ENCODE results near the gene ZNF438. TPM values are rescaled to one million over a fixed set of nuclear protein-coding genes. Genes with fewer than 3 reads are reported as not detected.

ZNF438 gene
- total RNA-seq, 2 donors from 2014 or later, result 2.6 to 3.0 TPM

GRCh38 chr10:30817541-30817940, 214.1 kb downstream of the ZNF438 start:
- no peaks in the 10 kb centered on the region for H3K36me3 ChIP-seq (ENCODE audit: control insufficient read depth, insufficient read depth, low read length)
- no peak overlapping the region for H3K9ac ChIP-seq (ENCODE audit: extremely low read depth, low read length, poor library complexity, severe bottlenecking)
- no peaks in the 10 kb centered on the region for H3K9me3 Mint-ChIP-seq
- H3K27me3 ChIP-seq (ENCODE audit: control insufficient read depth, insufficient read depth, low read length, poor library complexity, severe bottlenecking), result peaks cover 65% of the 10 kb centered on the region
- no peak overlapping the region for H3K27ac ChIP-seq (ENCODE audit: low read depth, low read length)
- no peak overlapping the region for H3K4me3 Mint-ChIP-seq
- H3K4me1 ChIP-seq (ENCODE audit: control insufficient read depth, insufficient read depth, low read length), result peaks cover 14% of the 10 kb centered on the region
- no peak overlapping the region for H3K4me3 ChIP-seq (ENCODE audit: low read length)
- DNase-seq, result no peak
- no peak overlapping the region for H3K27ac Mint-ChIP-seq
- no peaks in the 10 kb centered on the region for H3K36me3 Mint-ChIP-seq (ENCODE audit: low read depth)
- WGBS, 2 experiments (ENCODE audit: insufficient coverage in 1 of 2, insufficient read length in 1 of 2), result 87 to 91% methylated on average over 4 to 5 of the region's 5 CpGs
- peaks cover 10% of the 10 kb centered on the region for H3K4me1 Mint-ChIP-seq
- H3K27me3 Mint-ChIP-seq (ENCODE audit: insufficient read depth), result peaks cover 99% of the 10 kb centered on the region
- no peak for TF ChIP-seq CTCF (conservative IDR thresholded peaks at IDR 0.05)
- H3K9me3 ChIP-seq (ENCODE audit: control insufficient read depth, low read length), result no peaks in the 10 kb centered on the region

GRCh38 chr10:30816820-30817171, 214.9 kb downstream of the ZNF438 start:
- peak overlapping the region; percentile 13 for H3K27ac ChIP-seq (ENCODE audit: low read depth, low read length)
- no peaks in the 10 kb centered on the region for H3K9me3 ChIP-seq (ENCODE audit: control insufficient read depth, low read length)
- WGBS, 2 experiments (ENCODE audit: insufficient coverage in 1 of 2, insufficient read length in 1 of 2), result 82 to 85% methylated on average over 2 to 3 of the region's 3 CpGs
- H3K36me3 Mint-ChIP-seq (ENCODE audit: low read depth), result no peaks in the 10 kb centered on the region
- H3K9ac ChIP-seq (ENCODE audit: extremely low read depth, low read length, poor library complexity, severe bottlenecking), result no peak overlapping the region
- peaks cover 99% of the 10 kb centered on the region for H3K27me3 Mint-ChIP-seq (ENCODE audit: insufficient read depth)
- no peak for DNase-seq
- no peak overlapping the region for H3K4me3 ChIP-seq (ENCODE audit: low read length)
- H3K27me3 ChIP-seq (ENCODE audit: control insufficient read depth, insufficient read depth, low read length, poor library complexity, severe bottlenecking), result peaks cover 58% of the 10 kb centered on the region
- TF ChIP-seq CTCF (conservative IDR thresholded peaks at IDR 0.05), result no peak
- H3K4me3 Mint-ChIP-seq, result no peak overlapping the region
- no peaks in the 10 kb centered on the region for H3K9me3 Mint-ChIP-seq
- peaks cover 14% of the 10 kb centered on the region for H3K4me1 Mint-ChIP-seq
- H3K36me3 ChIP-seq (ENCODE audit: control insufficient read depth, insufficient read depth, low read length), result no peaks in the 10 kb centered on the region
- no peak overlapping the region for H3K27ac Mint-ChIP-seq
- H3K4me1 ChIP-seq (ENCODE audit: control insufficient read depth, insufficient read depth, low read length), result peaks cover 14% of the 10 kb centered on the region

- H3K27ac Mint-ChIP-seq, result no peak overlapping the region
- TF ChIP-seq CTCF (conservative IDR thresholded peaks at IDR 0.05), result no peak
- WGBS, 2 experiments (ENCODE audit: insufficient coverage in 1 of 2, insufficient read length in 1 of 2), result 83 to 88% methylated on average over 3 to 9 of the region's 9 CpGs
- H3K4me3 ChIP-seq (ENCODE audit: low read length), result no peak overlapping the region
- no peaks in the 10 kb centered on the region for H3K36me3 Mint-ChIP-seq (ENCODE audit: low read depth)
- H3K9me3 ChIP-seq (ENCODE audit: control insufficient read depth, low read length), result no peaks in the 10 kb centered on the region
- H3K4me1 ChIP-seq (ENCODE audit: control insufficient read depth, insufficient read depth, low read length), result peaks cover 14% of the 10 kb centered on the region
- H3K27ac ChIP-seq (ENCODE audit: low read depth, low read length), result peak overlapping the region; percentile 13
- H3K27me3 ChIP-seq (ENCODE audit: control insufficient read depth, insufficient read depth, low read length, poor library complexity, severe bottlenecking), result peaks cover 53% of the 10 kb centered on the region
- peaks cover 18% of the 10 kb centered on the region for H3K4me1 Mint-ChIP-seq
- no peaks in the 10 kb centered on the region for H3K36me3 ChIP-seq (ENCODE audit: control insufficient read depth, insufficient read depth, low read length)
- no peaks in the 10 kb centered on the region for H3K9me3 Mint-ChIP-seq
- DNase-seq, result no peak
- H3K9ac ChIP-seq (ENCODE audit: extremely low read depth, low read length, poor library complexity, severe bottlenecking), result no peak overlapping the region
- H3K4me3 Mint-ChIP-seq, result no peak overlapping the region
- H3K27me3 Mint-ChIP-seq (ENCODE audit: insufficient read depth), result peaks cover 99% of the 10 kb centered on the region
Observed at GRCh38 chr10:30816159-30816819, 215.4 kb downstream of the ZNF438 start.
